HepG2 (cell line): ENCODE measurements around the gene DOCK9.

ENCODE experiments used
- ARHGAP35 ChIP-seq: sonication (generic); formaldehyde crosslinking; IDR thresholded peaks from 2 replicates; pipeline ENCODE4 v1.9.0; 2022; ENCODE audit warnings: mild to moderate bottlenecking, inconsistent platforms, moderate library complexity, missing genetic modification reagents, borderline replicate concordance
- E2F5 ChIP-seq: sonication (generic); formaldehyde crosslinking; conservative IDR thresholded peaks from 2 replicates; pipeline ENCODE4 v1.4.0; 2020; ENCODE audit warnings: missing genetic modification reagents
- EZH2 ChIP-seq: conservative IDR thresholded peaks from 2 replicates; pipeline ENCODE4 v1.6.1; 2012; ENCODE audit warnings: mild to moderate bottlenecking, low read depth, low read length, moderate library complexity
- HNRNPL ChIP-seq: fragments of 200-400 bp; formaldehyde crosslinking; IDR thresholded peaks from 2 replicates; pipeline ENCODE4 v1.6.1; 2017; ENCODE audit warnings: mild to moderate bottlenecking, low read depth, low read length
- MEIS1 ChIP-seq: sonication (generic); formaldehyde crosslinking; IDR thresholded peaks from 2 replicates; pipeline ENCODE4 v1.9.0; 2021; ENCODE audit warnings: mild to moderate bottlenecking, missing genetic modification reagents, moderate library complexity, borderline replicate concordance
- MXD1 ChIP-seq: sonication (generic); formaldehyde crosslinking; IDR thresholded peaks from 2 replicates; pipeline ENCODE4 v1.4.0; 2020; ENCODE audit warnings: mild to moderate bottlenecking, missing genetic modification reagents
- PHF21A ChIP-seq: sonication (generic); formaldehyde crosslinking; IDR thresholded peaks from 2 replicates; pipeline ENCODE4 v1.5.0; 2020; ENCODE audit warnings: mild to moderate bottlenecking, missing genetic modification reagents
- PHF5A ChIP-seq: IDR thresholded peaks from one replicate; pipeline ENCODE4 v1.6.1; 2018; ENCODE audit warnings: low read depth, missing genetic modification reagents; ENCODE audit not compliant: unreplicated experiment
- SAFB2 ChIP-seq: sonication (generic); formaldehyde crosslinking; IDR thresholded peaks from 2 replicates; pipeline ENCODE4 v1.5.1; 2020; ENCODE audit warnings: missing genetic modification reagents, low read depth, mild to moderate bottlenecking, borderline replicate concordance
- SNAPC2 ChIP-seq: sonication (generic); formaldehyde crosslinking; IDR thresholded peaks from 2 replicates; pipeline ENCODE4 v1.8.1; 2022; ENCODE audit warnings: mild to moderate bottlenecking, missing genetic modification reagents
- ZMYM3 ChIP-seq: sonication (generic); formaldehyde crosslinking; IDR thresholded peaks from 2 replicates; pipeline ENCODE4 v1.5.1; 2020; ENCODE audit warnings: mild to moderate bottlenecking, missing genetic modification reagents
- ZNF263 ChIP-seq: sonication (generic); formaldehyde crosslinking; IDR thresholded peaks from 2 replicates; pipeline ENCODE4 v1.4.0; 2020; ENCODE audit warnings: missing genetic modification reagents
- ZNF501 ChIP-seq: sonication (generic); formaldehyde crosslinking; IDR thresholded peaks from 2 replicates; pipeline ENCODE4 v1.5.1; 2020; ENCODE audit warnings: mild to moderate bottlenecking, moderate library complexity, missing genetic modification reagents
- ZNF710 ChIP-seq: sonication (generic); formaldehyde crosslinking; IDR thresholded peaks from 2 replicates; pipeline ENCODE4 v1.5.0; 2020; ENCODE audit warnings: mild to moderate bottlenecking, missing genetic modification reagents, borderline replicate concordance

- TF ChIP-seq HNRNPL, result no peak
- TF ChIP-seq EZH2, result no peak
- no peak for TF ChIP-seq E2F5 (CRISPR knock-in tag)
- TF ChIP-seq MXD1 (CRISPR knock-in tag), result no peak
- TF ChIP-seq ZNF263 (CRISPR knock-in tag), result no peak
- TF ChIP-seq ARHGAP35 (CRISPR knock-in tag), result no peak
- TF ChIP-seq PHF21A, result no peak
- TF ChIP-seq ZNF501 (CRISPR knock-in tag), result no peak
- no peak for TF ChIP-seq ZMYM3
- TF ChIP-seq ZNF710, result no peak
- TF ChIP-seq MEIS1 (CRISPR knock-in tag), result no peak
- TF ChIP-seq SNAPC2 (CRISPR knock-in tag), result no peak
- TF ChIP-seq PHF5A (CRISPR knock-in tag), result no peak
- TF ChIP-seq SAFB2 (CRISPR knock-in tag), result no peak
These were observed 70.9 kb downstream of the DOCK9 start for GRCh38 chr13:98906746-98907502.
